ENCODE measurements around the gene MYBPC2.
A peak's percentile ranks its signal among the peaks of the same experiment; 100 is the strongest.

MYBPC2 gene

GRCh38 chr19:50458396-50459066 is 25.8 kb downstream of the MYBPC2 start:
- Histone ChIP-seq H3K4me1 (no peaks in the 10 kb centered on the region), H3K27me3 (peaks cover 5% of the 10 kb centered on the region), H3K9me3 (no peaks in the 10 kb centered on the region), H3K36me3 (no peaks in the 10 kb centered on the region), H3K4me3 (ENCODE audit: low read depth, low read length) (no peak overlapping the region)
- no peak for DNase-seq
- no peak for TF ChIP-seq CTCF (IDR thresholded peaks at IDR 0.05; ENCODE audit: low read depth, low read length)

GRCh38 chr19:50459067-50459456 is 26.4 kb downstream of the MYBPC2 start:
- Histone ChIP-seq H3K27me3 (peaks cover 5% of the 10 kb centered on the region), H3K4me3 (ENCODE audit: low read depth, low read length) (no peak overlapping the region), H3K4me1 (no peaks in the 10 kb centered on the region), H3K9me3 (no peaks in the 10 kb centered on the region), H3K36me3 (no peaks in the 10 kb centered on the region)
- TF ChIP-seq CTCF (IDR thresholded peaks at IDR 0.05; ENCODE audit: low read depth, low read length) = no peak
- DNase-seq = no peak

GRCh38 chr19:50459638-50460037 is 26.9 kb downstream of the MYBPC2 start:
- no peak for DNase-seq
- Histone ChIP-seq H3K9me3 (no peaks in the 10 kb centered on the region), H3K27me3 (peaks cover 5% of the 10 kb centered on the region), H3K36me3 (no peaks in the 10 kb centered on the region), H3K4me1 (no peaks in the 10 kb centered on the region), H3K4me3 (ENCODE audit: low read depth, low read length) (no peak overlapping the region)
- TF ChIP-seq CTCF (IDR thresholded peaks at IDR 0.05; ENCODE audit: low read depth, low read length) = no peak

- H3K9me3 ChIP-seq = no peaks in the 10 kb centered on the region
- no peaks in the 10 kb centered on the region for H3K4me1 ChIP-seq
- TF ChIP-seq CTCF (IDR thresholded peaks at IDR 0.05; ENCODE audit: low read depth, low read length) = no peak
- no peaks in the 10 kb centered on the region for H3K36me3 ChIP-seq
- no peak for DNase-seq
- peaks cover 5% of the 10 kb centered on the region for H3K27me3 ChIP-seq
- H3K4me3 ChIP-seq (ENCODE audit: low read depth, low read length) = no peak overlapping the region
Measured at GRCh38 chr19:50460161-50460765, 27.6 kb downstream of the MYBPC2 start.

GRCh38 chr19:50461066-50461875 is 28.6 kb downstream of the MYBPC2 start:
- Histone ChIP-seq H3K9me3 (no peaks in the 10 kb centered on the region), H3K4me3 (ENCODE audit: low read depth, low read length) (no peak overlapping the region), H3K36me3 (no peaks in the 10 kb centered on the region), H3K27me3 (peaks cover 5% of the 10 kb centered on the region), H3K4me1 (no peaks in the 10 kb centered on the region)
- TF ChIP-seq CTCF (IDR thresholded peaks at IDR 0.05; ENCODE audit: low read depth, low read length) = peak; percentile 89
- peak; percentile 67 for DNase-seq

Measured in BE2C (cell line).